Measurements from ENCODE around the gene RSRC1.

The RSRC1 gene

GRCh38 chr3:158098834-158099424 lies 11.0 kb upstream of the RSRC1 start:
- FAIRE-seq (no peak), DNase-seq (ENCODE audit: insufficient read length, low spot score) (no peak)
- no peak for TF ChIP-seq POLR2AphosphoS5 (IDR thresholded peaks at IDR 0.05; ENCODE audit: low read depth, low read length)
- no peak for TF ChIP-seq SPI1 (IDR thresholded peaks at IDR 0.05; ENCODE audit: low read depth, low read length)
- TF ChIP-seq POLR2A (IDR thresholded peaks at IDR 0.05; ENCODE audit: low read depth, low read length) = no peak
- no peak for TF ChIP-seq TAF1 (IDR thresholded peaks at IDR 0.05; ENCODE audit: low read depth, low read length)
- TF ChIP-seq POU2F2 (IDR thresholded peaks at IDR 0.05; ENCODE audit: low read depth, low read length) = no peak

GRCh38 chr3:158100681-158101080 lies 9.2 kb upstream of the RSRC1 start:
- DNase-seq (ENCODE audit: insufficient read length, low spot score) (no peak), FAIRE-seq (no peak)
- no peak for TF ChIP-seq PAX5 (IDR thresholded peaks at IDR 0.05; ENCODE audit: insufficient read depth, low read length, severe bottlenecking)
- no peak for TF ChIP-seq POLR2AphosphoS5 (IDR thresholded peaks at IDR 0.05; ENCODE audit: low read depth, low read length)
- TF ChIP-seq POLR2A (IDR thresholded peaks at IDR 0.05; ENCODE audit: low read depth, low read length) = no peak
- TF ChIP-seq POU2F2 (IDR thresholded peaks at IDR 0.05; ENCODE audit: low read depth, low read length) = no peak
- TF ChIP-seq SPI1 (IDR thresholded peaks at IDR 0.05; ENCODE audit: low read depth, low read length) = no peak
- TF ChIP-seq TAF1 (IDR thresholded peaks at IDR 0.05; ENCODE audit: low read depth, low read length) = no peak

GRCh38 chr3:158101335-158102241 lies 8.3 kb upstream of the RSRC1 start:
- FAIRE-seq (no peak), DNase-seq (ENCODE audit: insufficient read length, low spot score) (no peak)
- no peak for TF ChIP-seq TAF1 (IDR thresholded peaks at IDR 0.05; ENCODE audit: low read depth, low read length)
- no peak for TF ChIP-seq POU2F2 (IDR thresholded peaks at IDR 0.05; ENCODE audit: low read depth, low read length)
- no peak for TF ChIP-seq POLR2A (IDR thresholded peaks at IDR 0.05; ENCODE audit: low read depth, low read length)
- TF ChIP-seq SPI1 (IDR thresholded peaks at IDR 0.05; ENCODE audit: low read depth, low read length) = no peak
- no peak for TF ChIP-seq POLR2AphosphoS5 (IDR thresholded peaks at IDR 0.05; ENCODE audit: low read depth, low read length)
- no peak for TF ChIP-seq PAX5 (IDR thresholded peaks at IDR 0.05; ENCODE audit: insufficient read depth, low read length, severe bottlenecking)

- DNase-seq (ENCODE audit: insufficient read length, low spot score) (no peak), FAIRE-seq (no peak)
- TF ChIP-seq POU2F2 (IDR thresholded peaks at IDR 0.05; ENCODE audit: low read depth, low read length) (no peak), TAF1 (IDR thresholded peaks at IDR 0.05; ENCODE audit: low read depth, low read length) (no peak), PAX5 (IDR thresholded peaks at IDR 0.05; ENCODE audit: insufficient read depth, low read length, severe bottlenecking) (no peak), POLR2AphosphoS5 (IDR thresholded peaks at IDR 0.05; ENCODE audit: low read depth, low read length) (no peak), POLR2A (IDR thresholded peaks at IDR 0.05; ENCODE audit: low read depth, low read length) (no peak), SPI1 (IDR thresholded peaks at IDR 0.05; ENCODE audit: low read depth, low read length) (no peak)
Observed at GRCh38 chr3:158102242-158103080, 7.4 kb upstream of the RSRC1 start.

- no peak for FAIRE-seq
- TF ChIP-seq SPI1 (IDR thresholded peaks at IDR 0.05; ENCODE audit: low read depth, low read length) (no peak), TAF1 (IDR thresholded peaks at IDR 0.05; ENCODE audit: low read depth, low read length) (no peak), POLR2AphosphoS5 (IDR thresholded peaks at IDR 0.05; ENCODE audit: low read depth, low read length) (no peak), POLR2A (IDR thresholded peaks at IDR 0.05; ENCODE audit: low read depth, low read length) (no peak), POU2F2 (IDR thresholded peaks at IDR 0.05; ENCODE audit: low read depth, low read length) (no peak), PAX5 (IDR thresholded peaks at IDR 0.05; ENCODE audit: insufficient read depth, low read length, severe bottlenecking) (no peak)
- DNase-seq (ENCODE audit: insufficient read length, low spot score) = no peak
Observed at GRCh38 chr3:158103081-158103886, 6.6 kb upstream of the RSRC1 start.

- TF ChIP-seq POLR2AphosphoS5 (IDR thresholded peaks at IDR 0.05; ENCODE audit: low read depth, low read length) (no peak), PAX5 (IDR thresholded peaks at IDR 0.05; ENCODE audit: insufficient read depth, low read length, severe bottlenecking) (no peak), TAF1 (IDR thresholded peaks at IDR 0.05; ENCODE audit: low read depth, low read length) (no peak)
- FAIRE-seq = no peak
- DNase-seq (ENCODE audit: insufficient read length, low spot score) = no peak
Observed at GRCh38 chr3:158103887-158104327, 6.0 kb upstream of the RSRC1 start.

GRCh38 chr3:158104431-158104921 lies 5.4 kb upstream of the RSRC1 start:
- TF ChIP-seq POLR2A (IDR thresholded peaks at IDR 0.05; ENCODE audit: low read depth, low read length) = no peak
- TF ChIP-seq POLR2AphosphoS5 (IDR thresholded peaks at IDR 0.05; ENCODE audit: low read depth, low read length) = no peak
- TF ChIP-seq PAX5 (IDR thresholded peaks at IDR 0.05; ENCODE audit: insufficient read depth, low read length, severe bottlenecking) = no peak
- TF ChIP-seq SPI1 (IDR thresholded peaks at IDR 0.05; ENCODE audit: low read depth, low read length) = no peak
- no peak for TF ChIP-seq TAF1 (IDR thresholded peaks at IDR 0.05; ENCODE audit: low read depth, low read length)
- no peak for TF ChIP-seq POU2F2 (IDR thresholded peaks at IDR 0.05; ENCODE audit: low read depth, low read length)
- FAIRE-seq (no peak), DNase-seq (ENCODE audit: insufficient read length, low spot score) (no peak)

GRCh38 chr3:158105119-158105709 lies 4.7 kb upstream of the RSRC1 start:
- TF ChIP-seq PAX5 (IDR thresholded peaks at IDR 0.05; ENCODE audit: insufficient read depth, low read length, severe bottlenecking) (no peak), POU2F2 (IDR thresholded peaks at IDR 0.05; ENCODE audit: low read depth, low read length) (no peak), POLR2AphosphoS5 (IDR thresholded peaks at IDR 0.05; ENCODE audit: low read depth, low read length) (no peak), SPI1 (IDR thresholded peaks at IDR 0.05; ENCODE audit: low read depth, low read length) (no peak), TAF1 (IDR thresholded peaks at IDR 0.05; ENCODE audit: low read depth, low read length) (no peak), POLR2A (IDR thresholded peaks at IDR 0.05; ENCODE audit: low read depth, low read length) (no peak)
- FAIRE-seq (no peak), DNase-seq (ENCODE audit: insufficient read length, low spot score) (no peak)
